Hypothalamus (tissue), 51 donors: Measurements from ENCODE around the gene SHROOM4.

ENCODE experiments used
- DNase-seq, 51 donors: peaks; one replicate each; lab custom pipeline; 2025; lab: John Stamatoyannopoulos, UW

SHROOM4 gene

GRCh38 chrX:50813843-50814661, at the start of gene SHROOM4:
Gene SHROOM4, minus strand, starts transcription at chrX:50814194. Its CDS starts 176 bp downstream, at chrX:50814018.
- DNase-seq: peak in 39 of 51 donors; percentile 1 to 79 (median 43)

- no peak for DNase-seq
Observed at GRCh38 chrX:50863471-50863870, 49.5 kb upstream of the SHROOM4 start.

GRCh38 chrX:50860518-50860917, 46.5 kb upstream of the SHROOM4 start:
- no peak for DNase-seq

GRCh38 chrX:50858548-50858947, 44.6 kb upstream of the SHROOM4 start:
- no peak for DNase-seq

GRCh38 chrX:50853399-50853798, 39.4 kb upstream of the SHROOM4 start:
- DNase-seq: peak in 3 of 51 donors; percentile 0 to 4 (median 0)

- no peak for DNase-seq
Observed at GRCh38 chrX:50852524-50852923, 38.5 kb upstream of the SHROOM4 start.

- no peak for DNase-seq
Observed at GRCh38 chrX:50842221-50842620, 28.2 kb upstream of the SHROOM4 start.

- DNase-seq: no peak
Observed at GRCh38 chrX:50839730-50840129, 25.7 kb upstream of the SHROOM4 start.

GRCh38 chrX:50838820-50839600, 25.0 kb upstream of the SHROOM4 start:
- no peak for DNase-seq

- no peak for DNase-seq
Observed at GRCh38 chrX:50827996-50828395, 14.0 kb upstream of the SHROOM4 start.

GRCh38 chrX:50825825-50826224, 11.8 kb upstream of the SHROOM4 start:
- DNase-seq: no peak

GRCh38 chrX:50818986-50819385, 5.0 kb upstream of the SHROOM4 start:
- no peak for DNase-seq

GRCh38 chrX:50815120-50815519, 1.1 kb upstream of the SHROOM4 start:
- DNase-seq: peak in 7 of 51 donors; percentile 0 to 42 (median 1)

GRCh38 chrX:50814701-50815100, 707 bp upstream of the SHROOM4 start:
- DNase-seq: peak in 41 of 51 donors; percentile 1 to 79 (median 43)

GRCh38 chrX:50812995-50813842, 775 bp downstream of the SHROOM4 start:
- DNase-seq: peak in 18 of 51 donors; percentile 0 to 23 (median 7)

GRCh38 chrX:50805276-50805675, 8.7 kb downstream of the SHROOM4 start:
- DNase-seq: no peak

- no peak for DNase-seq
Observed at GRCh38 chrX:50801135-50801534, 12.9 kb downstream of the SHROOM4 start.

- DNase-seq: no peak
Observed at GRCh38 chrX:50799531-50799961, 14.4 kb downstream of the SHROOM4 start.

GRCh38 chrX:50798783-50799182, 15.2 kb downstream of the SHROOM4 start:
- no peak for DNase-seq

GRCh38 chrX:50787099-50787498, 26.9 kb downstream of the SHROOM4 start:
- no peak for DNase-seq

- DNase-seq: no peak
Observed at GRCh38 chrX:50780144-50780543, 33.9 kb downstream of the SHROOM4 start.
